ENCODE results near the gene FASTKD1. TPM values are rescaled to one million over a fixed set of nuclear protein-coding genes. Genes with fewer than 3 reads are reported as not detected.
"Not testable (repeated sequence)": the region's sequence is repeated elsewhere in the genome, so short reads cannot be mapped to it uniquely, and the experiment has no call there.

Gene FASTKD1
- total and polyA plus RNA-seq, 9 donors: 1.9 to 14.1 (median 8.0) TPM

- no peaks in the 10 kb centered on the region for H3K27me3 ChIP-seq
- no peak overlapping the region for H3K4me3 ChIP-seq
- 90 to 95% (median 94%) methylated on average over 2 of the region's 2 CpGs for WGBS, 3 donors
- no peaks in the 10 kb centered on the region for H3K9me3 ChIP-seq
- H3K27ac ChIP-seq: no peak overlapping the region
- no peak for DNase-seq
- no peaks in the 10 kb centered on the region for H3K36me3 ChIP-seq
- no peaks in the 10 kb centered on the region for H3K4me1 ChIP-seq (ENCODE audit: insufficient read depth)
- intact Hi-C loops (cut with DNase I): no loop called here
- TF ChIP-seq POLR2A (IDR thresholded peaks at IDR 0.05): no peak
- TF ChIP-seq EP300 (IDR thresholded peaks at IDR 0.05): no peak
These were observed 25.3 kb upstream of the FASTKD1 start for GRCh38 chr2:169598982-169599381.

- H3K36me3 ChIP-seq; DNase-seq; H3K4me1 ChIP-seq (ENCODE audit: insufficient read depth); H3K9me3 ChIP-seq; H3K27me3 ChIP-seq; intact Hi-C loops (cut with DNase I); H3K4me3 ChIP-seq; H3K27ac ChIP-seq: not testable (repeated sequence)
- WGBS, 3 donors: 81 to 93% (median 85%) methylated on average over 7 of the region's 7 CpGs
These were observed 22.9 kb upstream of the FASTKD1 start for GRCh38 chr2:169596546-169596945.

- no peaks in the 10 kb centered on the region for H3K9me3 ChIP-seq
- H3K4me3 ChIP-seq: no peak overlapping the region
- H3K36me3 ChIP-seq: no peaks in the 10 kb centered on the region
- H3K4me1 ChIP-seq (ENCODE audit: insufficient read depth): peaks cover 6% of the 10 kb centered on the region
- TF ChIP-seq CTCF (IDR thresholded peaks at IDR 0.05): no peak
- TF ChIP-seq EP300 (IDR thresholded peaks at IDR 0.05): no peak
- TF ChIP-seq POLR2A (IDR thresholded peaks at IDR 0.05): no peak
- H3K27ac ChIP-seq: no peak overlapping the region
- no peaks in the 10 kb centered on the region for H3K27me3 ChIP-seq
- intact Hi-C loops (cut with DNase I): no loop called here
- 58 to 68% (median 58%) methylated on average over 8 of the region's 8 CpGs for WGBS, 3 donors
- DNase-seq: no peak
These were observed 17.1 kb upstream of the FASTKD1 start for GRCh38 chr2:169590804-169591203.

DNA sequence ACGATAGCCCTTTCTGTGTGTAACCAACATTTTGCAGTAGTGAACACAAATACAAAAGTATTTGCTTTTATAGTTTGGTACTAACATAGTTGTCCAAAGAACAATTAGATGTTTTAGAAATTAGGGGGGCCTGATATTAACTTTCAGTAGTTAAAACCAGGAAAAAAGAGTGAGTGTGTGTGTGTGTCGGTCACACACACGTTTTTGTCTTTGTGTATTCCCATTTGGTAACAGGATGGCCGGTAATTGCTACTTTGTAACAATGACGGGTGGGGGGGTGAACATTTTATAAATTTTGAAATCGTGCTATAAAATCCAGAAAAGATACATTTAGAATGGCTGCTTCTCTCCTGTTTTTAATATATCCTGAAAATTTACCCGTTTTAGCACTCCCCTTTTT, 12.0 kb upstream of the FASTKD1 start:
- intact Hi-C loops (cut with DNase I): loop anchor here in 1 of 4 donors (10.0 kb wide), 1 partner anchor 149 kb away; the partner anchor contains the start of gene KLHL23

GRCh38 chr2:169584005-169584877, 10.6 kb upstream of the FASTKD1 start, which contains the start of gene PPIG:
TSS of gene PPIG (plus strand) at chr2:169584351. CDS start at chr2:169604042, 19,691 bp downstream.
- H3K27me3 ChIP-seq: no peaks in the 10 kb centered on the region
- H3K4me3 ChIP-seq: peak within 1 kb of the TSS; percentile 71
- no peaks in the 10 kb centered on the region for H3K36me3 ChIP-seq
- intact Hi-C loops (cut with DNase I): loop anchor here in 1 of 4 donors (10.0 kb wide), 1 partner anchor 151 kb away; the partner anchor contains the start of gene KLHL23
- TF ChIP-seq POLR2A (IDR thresholded peaks at IDR 0.05): peak; percentile 82
- no peak for TF ChIP-seq EP300 (IDR thresholded peaks at IDR 0.05)
- H3K9me3 ChIP-seq: no peaks in the 10 kb centered on the region
- peak; percentile 89 to 92 (median 91) for DNase-seq
- H3K4me1 ChIP-seq (ENCODE audit: insufficient read depth): peaks cover 6% of the 10 kb centered on the region
- WGBS, 3 donors: 3 to 5% (median 5%) methylated on average over 48 to 49 of the region's 49 CpGs
- H3K27ac ChIP-seq: peak within 1 kb of the TSS; percentile 85 to 88

More for the DNA sequence above, 12.0 kb upstream of the FASTKD1 start:
- no peaks in the 10 kb centered on the region for H3K27me3 ChIP-seq
- peaks cover 6% of the 10 kb centered on the region for H3K4me1 ChIP-seq (ENCODE audit: insufficient read depth)
- peak overlapping the region; percentile 71 for H3K4me3 ChIP-seq
- TF ChIP-seq POLR2A (IDR thresholded peaks at IDR 0.05) (no peak), CTCF (IDR thresholded peaks at IDR 0.05) (no peak), EP300 (IDR thresholded peaks at IDR 0.05) (no peak)
- WGBS, 3 donors: 5 to 13% (median 6%) methylated on average over 7 of the region's 7 CpGs
- H3K27ac ChIP-seq: no peak overlapping the region
- H3K36me3 ChIP-seq: no peaks in the 10 kb centered on the region
- no peaks in the 10 kb centered on the region for H3K9me3 ChIP-seq
- DNase-seq: no peak

Data from ovary (tissue), 9 donors.